H1 (cell line): ENCODE results near the gene TPBGL. TPM values are rescaled to one million over a fixed set of nuclear protein-coding genes. Genes with fewer than 3 reads are reported as not detected.

Experiments used
- BACH1 ChIP-seq: IDR thresholded peaks from 2 replicates; pipeline ENCODE4 v1.6.1; 2012; ENCODE audit warnings: low read length, improper control_type of control experiment
- BCL11A ChIP-seq, 2 experiments: IDR thresholded peaks; one replicate each; pipeline ENCODE4 v1.6.1; 2011; ENCODE audit warnings: low read depth in 2 of 2, low read length in 2 of 2, mild to moderate bottlenecking in 2 of 2
- JUND ChIP-seq: IDR thresholded peaks from 2 replicates; pipeline ENCODE4 v1.6.1; 2011; ENCODE audit warnings: mild to moderate bottlenecking, improper control_type of control experiment, low read length
- SP4 ChIP-seq: IDR thresholded peaks from 2 replicates; pipeline ENCODE4 v1.6.1; 2012; ENCODE audit warnings: low read length, inconsistent platforms
- polyA plus RNA-seq, 7 experiments: library from polyadenylated mRNA; depleted of rRNA in 3 of 7; stranded (reverse) in 5 of 7; unstranded in 2 of 7; fragments of >200 nt in 5 of 7; fragments of 200-250 nt in 2 of 7; gene quantifications; 1 replicate in 5 of 7; 2 replicates in 1 of 7; 4 replicates in 1 of 7; pipeline versions ENCODE4 v1.2.1 to v1.2.3, GENCODE V29; 2011 to 2013; ENCODE audit warnings: missing spikeins in 2 of 7, mixed read lengths in 2 of 7
- total RNA-seq: library from RNA; stranded (reverse); fragmentation: NEBNext Ultra II Directional; extraction: Animal tissue kit (Norgen Biotek cat#: 25700); gene quantifications from 2 replicates; pipeline ENCODE4 v1.2.1, GENCODE V29; 2021
- TF ChIP-seq, protein P1 (sequence below): fragments of 300-600 bp; sonication (generic); IDR thresholded peaks from 2 replicates; pipeline ENCODE4 v1.7.1; 2012; ENCODE audit warnings: low read length, moderate library complexity, mild to moderate bottlenecking, inconsistent platforms; ENCODE audit not compliant: insufficient replicate concordance

TPBGL gene
- total and polyA plus RNA-seq, 2 of the 8 experiments (the other 6 are each of a cell fraction or from before 2014, with no cell fraction given), result 0.26 to 0.37 TPM

DNA sequence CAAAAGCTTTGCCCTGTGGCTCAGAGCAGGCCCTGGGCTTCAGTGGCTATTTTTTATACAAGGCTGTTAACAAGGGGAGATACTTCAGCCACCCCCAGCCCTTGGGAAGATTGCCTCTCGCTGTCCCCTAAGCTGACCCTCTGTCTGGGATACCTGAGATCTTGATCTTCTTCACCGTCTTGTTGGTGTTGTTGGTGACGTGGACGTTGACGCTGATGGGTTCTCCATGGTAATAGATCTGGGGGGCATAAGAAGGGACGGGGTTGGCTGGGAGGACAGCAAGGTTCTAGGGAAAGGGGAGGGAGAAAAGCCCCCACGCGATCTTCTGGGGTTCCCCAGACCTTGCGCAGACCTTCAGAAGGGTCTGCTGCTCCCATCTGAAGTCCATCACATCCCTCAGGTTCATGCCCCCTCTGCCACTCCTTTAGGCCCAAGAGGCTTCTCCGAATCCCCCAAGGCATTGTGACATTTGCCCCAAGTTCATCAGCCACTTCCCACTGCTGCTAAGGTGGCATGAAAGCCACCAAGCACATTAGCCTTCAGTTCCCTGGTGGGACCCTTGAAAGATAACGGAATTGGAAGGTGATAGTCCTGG, 36.7 kb downstream of the TPBGL start (continued):
- TF ChIP-seq, protein P1, sequence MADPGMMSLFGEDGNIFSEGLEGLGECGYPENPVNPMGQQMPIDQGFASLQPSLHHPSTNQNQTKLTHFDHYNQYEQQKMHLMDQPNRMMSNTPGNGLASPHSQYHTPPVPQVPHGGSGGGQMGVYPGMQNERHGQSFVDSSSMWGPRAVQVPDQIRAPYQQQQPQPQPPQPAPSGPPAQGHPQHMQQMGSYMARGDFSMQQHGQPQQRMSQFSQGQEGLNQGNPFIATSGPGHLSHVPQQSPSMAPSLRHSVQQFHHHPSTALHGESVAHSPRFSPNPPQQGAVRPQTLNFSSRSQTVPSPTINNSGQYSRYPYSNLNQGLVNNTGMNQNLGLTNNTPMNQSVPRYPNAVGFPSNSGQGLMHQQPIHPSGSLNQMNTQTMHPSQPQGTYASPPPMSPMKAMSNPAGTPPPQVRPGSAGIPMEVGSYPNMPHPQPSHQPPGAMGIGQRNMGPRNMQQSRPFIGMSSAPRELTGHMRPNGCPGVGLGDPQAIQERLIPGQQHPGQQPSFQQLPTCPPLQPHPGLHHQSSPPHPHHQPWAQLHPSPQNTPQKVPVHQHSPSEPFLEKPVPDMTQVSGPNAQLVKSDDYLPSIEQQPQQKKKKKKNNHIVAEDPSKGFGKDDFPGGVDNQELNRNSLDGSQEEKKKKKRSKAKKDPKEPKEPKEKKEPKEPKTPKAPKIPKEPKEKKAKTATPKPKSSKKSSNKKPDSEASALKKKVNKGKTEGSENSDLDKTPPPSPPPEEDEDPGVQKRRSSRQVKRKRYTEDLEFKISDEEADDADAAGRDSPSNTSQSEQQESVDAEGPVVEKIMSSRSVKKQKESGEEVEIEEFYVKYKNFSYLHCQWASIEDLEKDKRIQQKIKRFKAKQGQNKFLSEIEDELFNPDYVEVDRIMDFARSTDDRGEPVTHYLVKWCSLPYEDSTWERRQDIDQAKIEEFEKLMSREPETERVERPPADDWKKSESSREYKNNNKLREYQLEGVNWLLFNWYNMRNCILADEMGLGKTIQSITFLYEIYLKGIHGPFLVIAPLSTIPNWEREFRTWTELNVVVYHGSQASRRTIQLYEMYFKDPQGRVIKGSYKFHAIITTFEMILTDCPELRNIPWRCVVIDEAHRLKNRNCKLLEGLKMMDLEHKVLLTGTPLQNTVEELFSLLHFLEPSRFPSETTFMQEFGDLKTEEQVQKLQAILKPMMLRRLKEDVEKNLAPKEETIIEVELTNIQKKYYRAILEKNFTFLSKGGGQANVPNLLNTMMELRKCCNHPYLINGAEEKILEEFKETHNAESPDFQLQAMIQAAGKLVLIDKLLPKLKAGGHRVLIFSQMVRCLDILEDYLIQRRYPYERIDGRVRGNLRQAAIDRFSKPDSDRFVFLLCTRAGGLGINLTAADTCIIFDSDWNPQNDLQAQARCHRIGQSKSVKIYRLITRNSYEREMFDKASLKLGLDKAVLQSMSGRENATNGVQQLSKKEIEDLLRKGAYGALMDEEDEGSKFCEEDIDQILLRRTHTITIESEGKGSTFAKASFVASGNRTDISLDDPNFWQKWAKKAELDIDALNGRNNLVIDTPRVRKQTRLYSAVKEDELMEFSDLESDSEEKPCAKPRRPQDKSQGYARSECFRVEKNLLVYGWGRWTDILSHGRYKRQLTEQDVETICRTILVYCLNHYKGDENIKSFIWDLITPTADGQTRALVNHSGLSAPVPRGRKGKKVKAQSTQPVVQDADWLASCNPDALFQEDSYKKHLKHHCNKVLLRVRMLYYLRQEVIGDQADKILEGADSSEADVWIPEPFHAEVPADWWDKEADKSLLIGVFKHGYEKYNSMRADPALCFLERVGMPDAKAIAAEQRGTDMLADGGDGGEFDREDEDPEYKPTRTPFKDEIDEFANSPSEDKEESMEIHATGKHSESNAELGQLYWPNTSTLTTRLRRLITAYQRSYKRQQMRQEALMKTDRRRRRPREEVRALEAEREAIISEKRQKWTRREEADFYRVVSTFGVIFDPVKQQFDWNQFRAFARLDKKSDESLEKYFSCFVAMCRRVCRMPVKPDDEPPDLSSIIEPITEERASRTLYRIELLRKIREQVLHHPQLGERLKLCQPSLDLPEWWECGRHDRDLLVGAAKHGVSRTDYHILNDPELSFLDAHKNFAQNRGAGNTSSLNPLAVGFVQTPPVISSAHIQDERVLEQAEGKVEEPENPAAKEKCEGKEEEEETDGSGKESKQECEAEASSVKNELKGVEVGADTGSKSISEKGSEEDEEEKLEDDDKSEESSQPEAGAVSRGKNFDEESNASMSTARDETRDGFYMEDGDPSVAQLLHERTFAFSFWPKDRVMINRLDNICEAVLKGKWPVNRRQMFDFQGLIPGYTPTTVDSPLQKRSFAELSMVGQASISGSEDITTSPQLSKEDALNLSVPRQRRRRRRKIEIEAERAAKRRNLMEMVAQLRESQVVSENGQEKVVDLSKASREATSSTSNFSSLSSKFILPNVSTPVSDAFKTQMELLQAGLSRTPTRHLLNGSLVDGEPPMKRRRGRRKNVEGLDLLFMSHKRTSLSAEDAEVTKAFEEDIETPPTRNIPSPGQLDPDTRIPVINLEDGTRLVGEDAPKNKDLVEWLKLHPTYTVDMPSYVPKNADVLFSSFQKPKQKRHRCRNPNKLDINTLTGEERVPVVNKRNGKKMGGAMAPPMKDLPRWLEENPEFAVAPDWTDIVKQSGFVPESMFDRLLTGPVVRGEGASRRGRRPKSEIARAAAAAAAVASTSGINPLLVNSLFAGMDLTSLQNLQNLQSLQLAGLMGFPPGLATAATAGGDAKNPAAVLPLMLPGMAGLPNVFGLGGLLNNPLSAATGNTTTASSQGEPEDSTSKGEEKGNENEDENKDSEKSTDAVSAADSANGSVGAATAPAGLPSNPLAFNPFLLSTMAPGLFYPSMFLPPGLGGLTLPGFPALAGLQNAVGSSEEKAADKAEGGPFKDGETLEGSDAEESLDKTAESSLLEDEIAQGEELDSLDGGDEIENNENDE, result no peak
- TF ChIP-seq SP4, result no peak
- TF ChIP-seq BACH1, result no peak
- TF ChIP-seq BCL11A (IDR thresholded peaks at IDR 0.05; ENCODE audit: low read depth in 2 of 2, low read length in 2 of 2), result no peak
- no peak for TF ChIP-seq JUND
